ENCODE results near the gene ZBTB16.
A peak's percentile ranks its signal among the peaks of the same experiment; 100 is the strongest.

The ZBTB16 gene

GRCh38 chr11:114161486-114162250, 102.2 kb downstream of the ZBTB16 start:
- TF ChIP-seq CTCF (IDR thresholded peaks at IDR 0.05) = no peak
- DNase-seq (ENCODE audit: low spot score) = no peak
- H3K4me3 ChIP-seq = peak overlapping the region; percentile 58
- H3K27ac ChIP-seq = peak overlapping the region; percentile 98 to 99

DNA sequence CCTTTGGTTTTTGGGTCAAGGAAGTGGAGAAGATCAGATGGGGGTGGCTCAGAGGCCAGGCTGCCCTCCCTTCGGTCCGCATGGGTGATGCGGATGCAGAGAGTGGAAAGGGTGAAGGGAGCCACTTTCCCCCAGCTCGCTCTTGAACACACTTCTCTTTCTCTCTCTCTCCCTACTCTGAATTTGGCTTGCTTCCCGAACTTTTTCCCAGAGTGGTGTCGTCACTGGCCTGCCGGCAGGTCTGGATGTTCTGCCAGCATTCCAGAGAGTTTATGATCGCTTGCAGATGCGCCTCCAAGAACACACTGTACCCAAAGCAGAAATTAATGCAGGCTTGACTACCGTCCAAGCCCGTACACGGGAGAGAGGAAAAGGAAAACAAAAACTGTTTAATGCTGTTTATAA, 103.2 kb downstream of the ZBTB16 start:
- TF ChIP-seq CTCF (IDR thresholded peaks at IDR 0.05) = no peak
- Histone ChIP-seq H3K4me3 (peak overlapping the region; percentile 58), H3K27ac (peak overlapping the region; percentile 98 to 99)
- peak; percentile 98 for DNase-seq (ENCODE audit: low spot score)

DNA sequence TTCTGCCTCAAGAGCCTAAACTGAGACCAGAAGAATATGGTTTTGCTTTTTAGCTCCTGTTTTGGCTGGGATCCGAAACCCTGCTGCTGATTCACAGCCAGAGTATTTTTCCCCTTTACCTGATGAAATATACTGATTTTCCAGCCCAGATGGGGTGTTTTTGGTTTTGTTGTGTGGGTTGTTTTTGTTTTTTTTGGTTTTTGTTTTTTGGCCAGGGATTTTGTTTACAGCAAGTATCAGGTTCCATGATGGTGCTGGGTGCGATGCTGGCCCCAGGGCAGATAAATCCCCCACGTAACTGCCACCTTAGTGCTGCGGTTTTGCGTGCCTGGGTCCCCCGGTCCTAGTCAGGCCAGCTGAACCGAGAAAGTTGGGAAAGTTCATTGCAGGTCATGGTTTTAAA, 103.7 kb downstream of the ZBTB16 start:
- TF ChIP-seq CTCF (IDR thresholded peaks at IDR 0.05) = no peak
- Histone ChIP-seq H3K27ac (peak overlapping the region; percentile 98 to 99), H3K4me3 (peak overlapping the region; percentile 58)
- DNase-seq (ENCODE audit: low spot score) = no peak

- Histone ChIP-seq H3K4me3 (peak overlapping the region; percentile 58), H3K27ac (peak overlapping the region; percentile 98 to 99)
- no peak for TF ChIP-seq CTCF (IDR thresholded peaks at IDR 0.05)
- no peak for DNase-seq (ENCODE audit: low spot score)
Observed at GRCh38 chr11:114163830-114164401, 104.4 kb downstream of the ZBTB16 start.

DNA sequence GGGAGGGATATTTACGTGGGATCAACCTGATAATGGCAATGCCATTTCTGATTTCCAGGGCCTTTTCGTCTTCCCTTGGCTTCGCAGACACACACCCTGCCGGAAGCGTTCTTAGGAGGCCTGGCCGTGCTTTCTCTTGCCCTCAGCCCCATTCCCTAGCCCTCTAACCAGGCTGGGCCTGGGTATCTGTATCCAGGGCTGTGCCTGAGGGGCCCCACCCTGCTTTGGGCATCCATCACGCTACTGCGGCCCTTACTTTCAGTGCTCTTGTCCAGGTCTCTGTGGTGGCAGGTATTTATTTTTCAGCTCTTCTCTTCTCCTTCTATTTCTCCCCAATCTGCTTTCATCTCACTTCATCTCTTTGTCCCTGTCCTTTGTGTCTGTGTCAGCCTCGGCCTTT, 105.0 kb downstream of the ZBTB16 start:
- H3K4me3 ChIP-seq = no peak overlapping the region
- peak overlapping the region; percentile 98 to 99 for H3K27ac ChIP-seq
- DNase-seq (ENCODE audit: low spot score) = no peak
- no peak for TF ChIP-seq CTCF (IDR thresholded peaks at IDR 0.05)

GRCh38 chr11:114165326-114166230, 106.1 kb downstream of the ZBTB16 start:
- peak overlapping the region; percentile 32 for H3K4me3 ChIP-seq
- H3K27ac ChIP-seq = peak overlapping the region; percentile 98 to 99
- TF ChIP-seq CTCF (IDR thresholded peaks at IDR 0.05) = no peak
- no peak for DNase-seq (ENCODE audit: low spot score)
